HG03432 (cell line): Measurements from ENCODE around the gene BTG4.

Experiments
- ATAC-seq: cut with Tn5 transposase; IDR thresholded peaks from one replicate; pipeline ENCODE4 v1.9.1; 2021; ENCODE audit warnings: mild to moderate bottlenecking, moderate library complexity; ENCODE audit not compliant: unreplicated experiment

The BTG4 gene

GRCh38 chr11:111456086-111456858 is 55.9 kb downstream of the BTG4 start:
- ATAC-seq: no peak

- no peak for ATAC-seq
Measured at GRCh38 chr11:111455291-111456085, 56.7 kb downstream of the BTG4 start.

GRCh38 chr11:111454561-111455192 is 57.5 kb downstream of the BTG4 start:
- no peak for ATAC-seq

GRCh38 chr11:111452817-111453552 is 59.2 kb downstream of the BTG4 start:
- ATAC-seq: no peak

GRCh38 chr11:111452146-111452545 is 60.0 kb downstream of the BTG4 start:
- no peak for ATAC-seq

- peak; percentile 86 for ATAC-seq
Measured at GRCh38 chr11:111450480-111451320, 61.5 kb downstream of the BTG4 start.

- no peak for ATAC-seq
Measured at GRCh38 chr11:111449696-111450479, 62.3 kb downstream of the BTG4 start.

DNA sequence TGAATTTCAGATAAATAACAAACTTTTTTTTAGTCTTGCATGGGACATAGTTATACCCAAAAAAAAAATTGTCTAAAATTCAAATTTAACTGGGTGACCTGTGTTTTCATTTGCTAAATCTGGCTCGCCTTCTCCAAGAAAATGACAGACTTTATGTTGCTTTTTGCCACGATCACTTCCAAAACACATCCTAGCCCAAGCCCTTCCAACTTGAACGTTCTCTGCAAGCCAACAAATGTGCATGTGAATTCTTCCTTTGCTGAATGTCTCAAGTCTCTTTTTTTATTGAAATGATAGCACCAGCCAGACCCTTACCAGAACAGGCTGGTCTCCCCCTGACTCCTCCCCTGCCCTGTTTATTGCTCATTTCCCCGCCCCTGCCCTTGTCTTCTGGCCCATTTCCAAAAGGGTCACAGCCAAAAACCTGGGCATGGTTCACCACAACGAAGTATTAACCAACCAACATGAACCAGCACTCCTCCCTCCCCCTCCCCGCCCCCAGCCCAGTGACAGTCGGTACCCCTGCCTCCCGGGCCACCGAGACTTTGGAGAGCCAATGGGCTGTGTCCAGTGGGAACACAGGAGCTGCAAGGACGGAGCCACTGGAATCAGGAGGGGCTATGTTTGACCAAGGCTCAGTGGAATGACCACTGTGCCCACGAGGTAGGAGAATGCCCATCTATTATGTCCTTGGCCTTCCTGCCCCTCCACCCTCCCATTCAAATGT is 63.2 kb downstream of the BTG4 start:
- no peak for ATAC-seq

GRCh38 chr11:111448414-111448813 is 63.8 kb downstream of the BTG4 start:
- ATAC-seq: no peak

DNA sequence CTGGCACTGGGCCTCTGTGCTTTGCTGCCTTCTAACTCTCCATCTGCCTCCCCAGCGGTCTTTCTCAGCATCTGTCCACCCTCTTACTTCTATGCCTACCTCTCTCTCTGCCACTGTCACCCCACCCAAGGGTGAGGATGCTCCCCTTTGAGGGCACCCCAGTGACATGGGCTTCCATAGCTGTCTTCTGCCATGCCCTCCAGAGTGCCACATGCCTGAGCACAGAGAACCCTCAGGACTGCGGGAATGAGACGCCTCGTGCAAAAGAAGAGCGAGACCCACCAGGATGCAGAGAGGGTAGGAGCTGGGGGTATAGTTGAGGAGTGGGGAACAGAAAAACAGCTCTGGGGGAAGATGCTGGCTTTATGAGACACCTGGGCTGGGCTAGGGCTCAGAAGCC is 64.3 kb downstream of the BTG4 start:
- no peak for ATAC-seq

- ATAC-seq: no peak
Measured at GRCh38 chr11:111447112-111447471, 65.1 kb downstream of the BTG4 start.

DNA sequence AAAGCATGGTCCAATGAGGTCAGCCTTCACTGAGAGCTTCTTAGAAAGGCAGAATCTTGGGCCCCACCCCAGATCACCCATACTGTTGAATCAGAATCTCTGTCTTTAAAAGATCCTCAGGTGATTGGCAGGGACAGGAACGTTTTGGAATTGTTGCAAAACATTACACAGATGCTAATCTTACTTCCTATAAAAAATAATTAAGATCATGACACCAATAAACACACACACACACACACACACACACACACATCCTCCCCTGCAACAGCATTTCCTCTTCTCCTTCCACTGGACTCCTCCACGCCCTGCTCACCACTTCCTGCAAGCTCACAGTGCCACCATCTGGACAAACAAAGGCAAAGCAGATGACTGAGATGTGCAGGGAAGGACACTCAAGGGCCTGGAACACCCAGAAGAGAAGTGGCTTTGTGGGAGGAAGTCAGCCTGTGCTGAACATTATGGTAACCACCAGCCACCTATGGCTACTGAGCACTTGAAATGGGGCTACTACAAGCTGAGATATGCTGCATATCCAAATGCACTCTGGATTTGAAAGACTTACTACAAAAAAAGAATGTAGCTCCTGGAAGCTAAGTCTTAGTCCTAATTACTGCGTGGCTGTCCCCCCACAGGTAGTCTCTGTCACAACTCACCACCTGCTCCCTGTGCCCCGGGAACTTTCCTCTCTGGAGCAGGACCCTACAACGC is 65.6 kb downstream of the BTG4 start:
- peak; percentile 83 for ATAC-seq

- ATAC-seq: no peak
Measured at GRCh38 chr11:111445586-111445985, 66.6 kb downstream of the BTG4 start.
